ENCODE data around the gene SPINK7. TPM values are rescaled to one million over a fixed set of nuclear protein-coding genes. Genes with fewer than 3 reads are reported as not detected.

SPINK7 gene
- total RNA-seq, 1 experiment from 2014 or later: not detected

DNA sequence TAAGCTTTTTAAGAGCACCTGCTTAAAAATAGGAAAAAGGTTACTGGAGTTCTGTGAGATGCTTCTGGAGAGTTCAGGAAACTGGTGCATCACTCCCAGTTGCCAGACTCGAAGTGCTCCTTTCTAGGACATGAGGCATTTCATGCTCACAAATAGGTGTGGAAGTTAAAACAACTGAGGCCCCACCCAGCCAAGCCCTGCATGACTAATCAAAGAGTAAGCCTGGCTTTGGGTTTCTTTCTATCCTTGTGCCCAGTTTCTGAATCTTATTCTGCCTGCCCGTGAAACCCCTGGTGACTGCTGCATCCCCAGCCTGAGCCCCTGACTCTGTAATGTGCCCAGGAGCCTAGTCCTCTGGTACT lies 30.8 kb downstream of the SPINK7 start:
- H3K27ac Mint-ChIP-seq (ENCODE audit: unreplicated experiment): peak overlapping the region; percentile 87
- TF ChIP-seq, protein P1, sequence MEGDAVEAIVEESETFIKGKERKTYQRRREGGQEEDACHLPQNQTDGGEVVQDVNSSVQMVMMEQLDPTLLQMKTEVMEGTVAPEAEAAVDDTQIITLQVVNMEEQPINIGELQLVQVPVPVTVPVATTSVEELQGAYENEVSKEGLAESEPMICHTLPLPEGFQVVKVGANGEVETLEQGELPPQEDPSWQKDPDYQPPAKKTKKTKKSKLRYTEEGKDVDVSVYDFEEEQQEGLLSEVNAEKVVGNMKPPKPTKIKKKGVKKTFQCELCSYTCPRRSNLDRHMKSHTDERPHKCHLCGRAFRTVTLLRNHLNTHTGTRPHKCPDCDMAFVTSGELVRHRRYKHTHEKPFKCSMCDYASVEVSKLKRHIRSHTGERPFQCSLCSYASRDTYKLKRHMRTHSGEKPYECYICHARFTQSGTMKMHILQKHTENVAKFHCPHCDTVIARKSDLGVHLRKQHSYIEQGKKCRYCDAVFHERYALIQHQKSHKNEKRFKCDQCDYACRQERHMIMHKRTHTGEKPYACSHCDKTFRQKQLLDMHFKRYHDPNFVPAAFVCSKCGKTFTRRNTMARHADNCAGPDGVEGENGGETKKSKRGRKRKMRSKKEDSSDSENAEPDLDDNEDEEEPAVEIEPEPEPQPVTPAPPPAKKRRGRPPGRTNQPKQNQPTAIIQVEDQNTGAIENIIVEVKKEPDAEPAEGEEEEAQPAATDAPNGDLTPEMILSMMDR (IDR thresholded peaks at IDR 0.05; ENCODE audit: unreplicated experiment): no peak
- H3K9me3 Mint-ChIP-seq (ENCODE audit: low read depth, unreplicated experiment): no peaks in the 10 kb centered on the region
- peak; percentile 74 for DNase-seq
- no peak overlapping the region for H3K4me3 Mint-ChIP-seq (ENCODE audit: low read depth, unreplicated experiment)
- H3K36me3 Mint-ChIP-seq (ENCODE audit: insufficient read depth, unreplicated experiment): no peaks in the 10 kb centered on the region
- CTCF ChIA-PET: interaction anchor here (1.1 kb wide), 1 partner anchor 10 kb away, joined by 3 read pairs; no protein-coding TSS in a partner anchor
- H3K4me1 Mint-ChIP-seq (ENCODE audit: low read depth, unreplicated experiment): peaks cover 25% of the 10 kb centered on the region
- intact Hi-C loops (cut with micrococcal nuclease; ENCODE audit: unreplicated experiment): no loop called here
- H3K27me3 Mint-ChIP-seq (ENCODE audit: unreplicated experiment): no peaks in the 10 kb centered on the region
- no TSS peak for BruUV-seq (replicated peaks)

DNA sequence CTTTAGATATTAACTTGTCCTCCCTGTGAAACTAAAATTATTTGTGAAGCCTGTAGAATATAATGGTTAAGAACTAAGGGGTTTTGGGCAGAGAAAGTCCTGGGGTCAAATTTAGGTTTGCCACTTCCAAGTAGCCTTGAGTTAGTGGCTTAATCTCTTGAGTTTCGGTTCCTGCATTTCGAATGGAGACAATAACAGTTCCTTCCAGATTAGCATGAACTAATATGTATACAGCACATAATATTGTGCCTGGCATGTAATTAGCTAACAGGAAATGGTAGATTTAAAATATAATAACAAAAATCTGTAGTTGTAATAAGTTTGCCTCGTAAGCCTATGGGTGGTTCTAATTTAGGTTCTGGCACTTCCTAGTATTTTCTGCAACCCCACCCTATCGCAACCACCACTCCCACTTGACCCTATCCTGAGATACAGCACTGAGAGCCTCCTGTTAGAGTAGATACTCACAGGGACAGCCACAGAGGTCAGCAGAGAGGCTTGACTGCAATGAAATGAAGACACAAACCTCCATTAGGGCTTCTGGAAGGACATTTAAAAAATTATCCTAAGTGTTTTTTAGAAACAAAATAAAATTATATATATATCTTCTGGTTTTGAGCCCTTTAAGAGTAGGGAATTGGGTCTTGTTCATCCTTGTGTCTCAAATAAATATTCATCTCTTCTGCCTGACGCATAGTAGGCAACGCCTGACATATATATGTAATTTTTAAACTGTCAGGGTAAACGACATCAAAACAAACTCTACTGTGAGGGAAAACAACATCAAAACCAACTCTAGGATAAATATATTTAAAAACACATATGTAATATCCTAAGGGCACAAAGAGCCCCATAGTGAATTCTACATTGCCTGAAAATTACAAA lies 31.6 kb downstream of the SPINK7 start:
- no peak for DNase-seq
- BruUV-seq (replicated peaks): TSS peak; percentile 97
- H3K27ac Mint-ChIP-seq (ENCODE audit: unreplicated experiment): peak overlapping the region; percentile 87
- H3K4me3 Mint-ChIP-seq (ENCODE audit: low read depth, unreplicated experiment): no peak overlapping the region
- intact Hi-C loops (cut with micrococcal nuclease; ENCODE audit: unreplicated experiment): no loop called here
- TF ChIP-seq, protein P1 (IDR thresholded peaks at IDR 0.05; ENCODE audit: unreplicated experiment): no peak
- H3K4me1 Mint-ChIP-seq (ENCODE audit: low read depth, unreplicated experiment): peaks cover 25% of the 10 kb centered on the region
- CTCF ChIA-PET: no interaction called here
- no peaks in the 10 kb centered on the region for H3K9me3 Mint-ChIP-seq (ENCODE audit: low read depth, unreplicated experiment)
- no peaks in the 10 kb centered on the region for H3K36me3 Mint-ChIP-seq (ENCODE audit: insufficient read depth, unreplicated experiment)
- H3K27me3 Mint-ChIP-seq (ENCODE audit: unreplicated experiment): no peaks in the 10 kb centered on the region

DNA sequence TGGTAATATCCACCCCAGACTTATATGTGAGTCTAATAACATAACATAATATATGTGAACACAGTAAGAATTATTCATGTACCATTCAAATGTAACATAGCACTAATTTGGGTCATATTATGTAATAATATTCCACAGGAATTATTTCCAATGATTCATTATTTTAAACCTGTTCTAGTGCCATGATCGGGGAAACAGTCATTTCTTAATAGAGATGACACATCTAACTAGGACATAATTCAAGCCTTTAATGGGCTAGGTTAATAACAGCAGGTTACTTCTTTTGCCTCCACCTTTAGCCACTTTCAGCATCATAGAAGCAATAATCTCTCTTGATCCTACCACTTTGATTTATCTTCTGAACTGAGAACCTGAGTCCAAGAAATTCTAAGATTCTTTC lies 35.5 kb downstream of the SPINK7 start:
- Mint-ChIP-seq H3K4me3 (ENCODE audit: low read depth, unreplicated experiment) (no peak overlapping the region), H3K27me3 (ENCODE audit: unreplicated experiment) (no peaks in the 10 kb centered on the region), H3K36me3 (ENCODE audit: insufficient read depth, unreplicated experiment) (no peaks in the 10 kb centered on the region), H3K9me3 (ENCODE audit: low read depth, unreplicated experiment) (no peaks in the 10 kb centered on the region), H3K4me1 (ENCODE audit: low read depth, unreplicated experiment) (peaks cover 12% of the 10 kb centered on the region), H3K27ac (ENCODE audit: unreplicated experiment) (no peak overlapping the region)
- intact Hi-C loops (cut with micrococcal nuclease; ENCODE audit: unreplicated experiment): no loop called here
- BruUV-seq (replicated peaks): no TSS peak
- DNase-seq: no peak
- TF ChIP-seq, protein P1 (IDR thresholded peaks at IDR 0.05; ENCODE audit: unreplicated experiment): no peak
- CTCF ChIA-PET: no interaction called here

DNA sequence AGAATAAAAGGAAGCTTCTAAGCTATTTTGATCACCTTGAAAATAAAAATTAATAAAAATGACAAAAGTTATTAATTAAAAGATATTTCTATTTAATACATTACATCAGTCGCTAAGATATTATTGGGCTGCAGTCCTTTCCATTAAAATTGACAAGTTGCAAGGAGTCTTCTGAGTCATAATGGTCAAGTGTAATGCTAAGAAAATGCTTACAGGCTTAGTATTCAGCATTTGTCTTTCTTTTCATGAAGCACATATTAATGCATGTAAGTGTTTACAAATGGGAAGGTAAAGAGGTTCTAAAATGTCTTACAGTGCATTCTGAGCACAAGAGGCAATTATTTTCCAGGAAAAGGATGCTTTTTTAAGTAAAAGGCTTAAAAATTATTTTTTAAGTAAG lies 40.5 kb downstream of the SPINK7 start:
- no peaks in the 10 kb centered on the region for H3K27me3 Mint-ChIP-seq (ENCODE audit: unreplicated experiment)
- no peaks in the 10 kb centered on the region for H3K4me1 Mint-ChIP-seq (ENCODE audit: low read depth, unreplicated experiment)
- H3K9me3 Mint-ChIP-seq (ENCODE audit: low read depth, unreplicated experiment): no peaks in the 10 kb centered on the region
- TF ChIP-seq, protein P1 (IDR thresholded peaks at IDR 0.05; ENCODE audit: unreplicated experiment): no peak
- BruUV-seq (replicated peaks): no TSS peak
- no peak overlapping the region for H3K4me3 Mint-ChIP-seq (ENCODE audit: low read depth, unreplicated experiment)
- CTCF ChIA-PET: interaction anchor here (0.9 to 1.6 kb wide), 2 partner anchors 18 to 38 kb away, joined by 4 to 11 read pairs; no protein-coding TSS in a partner anchor
- no peak for DNase-seq
- H3K27ac Mint-ChIP-seq (ENCODE audit: unreplicated experiment): no peak overlapping the region
- no peaks in the 10 kb centered on the region for H3K36me3 Mint-ChIP-seq (ENCODE audit: insufficient read depth, unreplicated experiment)
- intact Hi-C loops (cut with micrococcal nuclease; ENCODE audit: unreplicated experiment): loop anchor here (1.0 to 5.0 kb wide), 4 partner anchors 38 to 405 kb away; no protein-coding TSS in a partner anchor
